ENCODE measurements around the gene SLC10A2.
A peak's percentile ranks its signal among the peaks of the same experiment; 100 is the strongest.
"Not testable (repeated sequence)": the region's sequence is repeated elsewhere in the genome, so short reads cannot be mapped to it uniquely, and the experiment has no call there.

The SLC10A2 gene, protein sequence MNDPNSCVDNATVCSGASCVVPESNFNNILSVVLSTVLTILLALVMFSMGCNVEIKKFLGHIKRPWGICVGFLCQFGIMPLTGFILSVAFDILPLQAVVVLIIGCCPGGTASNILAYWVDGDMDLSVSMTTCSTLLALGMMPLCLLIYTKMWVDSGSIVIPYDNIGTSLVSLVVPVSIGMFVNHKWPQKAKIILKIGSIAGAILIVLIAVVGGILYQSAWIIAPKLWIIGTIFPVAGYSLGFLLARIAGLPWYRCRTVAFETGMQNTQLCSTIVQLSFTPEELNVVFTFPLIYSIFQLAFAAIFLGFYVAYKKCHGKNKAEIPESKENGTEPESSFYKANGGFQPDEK

DNA sequence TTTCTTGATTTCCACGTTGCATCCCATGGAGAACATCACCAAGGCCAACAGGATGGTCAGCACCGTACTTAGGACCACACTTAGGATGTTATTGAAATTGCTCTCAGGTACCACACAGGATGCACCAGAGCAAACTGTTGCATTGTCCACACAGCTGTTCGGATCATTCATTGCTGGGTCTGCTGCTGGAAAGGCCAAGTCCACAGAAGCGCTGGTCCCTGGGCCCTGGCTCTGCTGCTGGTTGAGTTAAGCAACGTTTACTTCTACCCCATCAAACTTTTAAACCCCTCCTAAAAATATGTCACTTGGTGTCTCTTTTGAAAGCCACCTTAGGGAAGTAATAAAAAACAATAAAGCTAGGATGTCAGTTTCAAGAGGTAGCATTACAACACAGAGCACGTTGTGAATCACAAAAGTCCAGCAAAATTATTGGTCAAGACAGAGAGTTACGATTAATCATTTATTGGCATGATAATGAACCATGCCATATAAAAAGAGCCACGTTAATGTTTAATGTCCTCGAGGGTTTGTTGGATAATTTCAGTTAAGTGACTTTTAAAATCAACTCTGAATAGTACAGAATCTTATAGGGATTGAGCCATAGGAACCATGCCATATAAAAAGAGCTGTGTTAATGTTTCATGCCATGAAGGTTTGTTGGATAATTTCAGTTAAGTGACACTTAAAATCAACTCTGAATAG, at the start of gene SLC10A2:
Gene SLC10A2 (minus strand): TSS at position 339 of the 702 bp plus-strand sequence. CDS start 168 bp downstream, at position 171.
- DNase-seq (ENCODE audit: low read depth, low spot score) = no peak

DNA sequence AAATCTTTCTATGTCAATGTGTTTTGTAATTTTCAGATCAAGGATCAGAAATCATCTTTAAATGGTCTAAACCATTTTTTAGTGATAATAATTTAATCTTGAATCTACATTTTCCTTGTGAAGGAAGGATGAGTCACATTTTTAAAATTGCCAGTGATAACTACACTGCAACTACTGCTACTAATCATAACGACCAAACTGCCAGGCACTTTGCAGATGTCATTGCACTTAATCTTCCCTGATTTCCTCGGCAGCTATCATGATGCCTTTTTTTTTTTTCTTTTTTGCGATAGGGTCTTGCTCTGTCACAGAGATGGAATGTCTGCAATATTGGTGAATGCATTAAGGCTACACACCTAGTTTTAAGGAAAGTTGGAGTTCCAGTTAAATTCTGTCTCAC, 41.4 kb upstream of the SLC10A2 start:
- DNase-seq (ENCODE audit: low read depth, low spot score) = no peak

DNA sequence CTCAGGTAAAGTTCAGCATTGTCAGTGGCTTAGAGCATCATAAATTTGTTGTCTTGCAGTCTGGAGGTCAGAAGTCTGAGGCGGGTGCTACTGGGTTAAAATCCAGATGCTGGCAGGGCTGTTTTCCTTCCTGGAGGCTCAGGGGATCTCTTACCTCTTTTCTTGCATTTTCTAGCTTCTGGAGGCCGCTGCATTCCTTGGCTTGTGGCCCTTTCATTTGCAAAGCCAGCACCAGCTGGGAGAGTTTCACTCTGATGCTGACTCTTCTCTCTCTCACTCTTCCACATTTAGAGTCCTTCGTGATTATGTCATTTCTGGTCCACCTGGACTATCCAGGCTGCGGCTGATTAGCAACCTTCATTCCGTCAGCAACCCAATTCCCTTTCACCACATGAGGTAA, 38.1 kb upstream of the SLC10A2 start:
- DNase-seq (ENCODE audit: low read depth, low spot score) = peak; percentile 73

DNA sequence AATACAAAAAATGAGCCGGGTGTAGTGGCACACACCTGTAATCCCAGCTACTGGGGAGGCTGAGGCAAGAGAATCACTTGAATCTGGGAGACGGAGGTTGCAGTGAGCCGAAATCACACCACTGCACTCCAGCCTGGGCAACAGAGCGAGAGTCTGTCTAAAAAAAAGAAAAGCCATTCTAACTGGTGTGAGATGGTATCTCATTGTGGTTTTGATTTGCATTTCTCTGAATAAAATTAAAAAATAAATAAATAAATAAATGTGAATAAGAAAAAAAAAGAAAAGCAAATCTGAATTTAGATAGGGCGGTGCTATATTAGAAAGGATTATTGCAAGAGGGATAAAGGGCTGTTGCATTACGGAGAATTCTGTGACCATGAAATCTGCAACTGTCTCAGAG, 37.2 kb upstream of the SLC10A2 start:
- not testable (repeated sequence) for DNase-seq (ENCODE audit: low read depth, low spot score)

DNA sequence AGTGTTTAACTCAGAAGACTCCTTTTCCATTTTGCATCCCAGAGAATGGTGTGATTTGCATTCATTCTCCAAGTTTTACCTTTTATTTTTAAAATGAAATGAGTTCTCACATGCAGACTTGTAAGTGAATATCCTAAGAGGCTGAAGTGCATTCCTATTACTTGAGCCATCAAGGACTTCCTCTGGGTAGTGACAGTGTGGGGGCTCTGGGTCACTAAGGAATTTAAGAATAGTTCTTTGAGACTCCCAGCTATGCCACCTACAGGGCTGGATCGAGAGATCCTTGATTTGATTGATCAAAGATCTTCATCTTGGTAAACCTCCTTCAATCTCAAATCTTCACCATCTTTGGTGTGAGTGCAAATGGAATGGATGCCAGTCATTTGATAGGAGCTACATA, 36.3 kb upstream of the SLC10A2 start:
- peak; percentile 33 for DNase-seq (ENCODE audit: low read depth, low spot score)

DNA sequence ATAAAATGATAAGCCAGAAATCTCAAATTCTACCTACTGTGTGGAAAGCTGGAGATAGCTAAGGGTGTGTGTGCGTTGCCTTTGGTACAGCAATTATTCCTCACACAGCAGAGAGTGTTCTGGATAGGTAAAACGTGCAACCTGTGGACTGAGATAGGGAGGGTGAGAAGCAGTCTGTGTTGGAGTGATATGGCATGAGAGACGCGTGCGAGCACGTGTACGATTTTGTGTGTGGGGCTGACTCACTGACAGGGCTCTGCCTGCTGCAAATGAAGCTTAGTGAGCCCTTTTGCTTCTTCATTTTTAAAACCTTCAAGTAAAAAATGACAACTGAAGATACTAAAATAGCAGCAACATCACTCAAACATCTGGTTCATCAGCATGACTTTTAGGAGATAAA, 35.7 kb upstream of the SLC10A2 start:
- DNase-seq (ENCODE audit: low read depth, low spot score) = no peak

DNA sequence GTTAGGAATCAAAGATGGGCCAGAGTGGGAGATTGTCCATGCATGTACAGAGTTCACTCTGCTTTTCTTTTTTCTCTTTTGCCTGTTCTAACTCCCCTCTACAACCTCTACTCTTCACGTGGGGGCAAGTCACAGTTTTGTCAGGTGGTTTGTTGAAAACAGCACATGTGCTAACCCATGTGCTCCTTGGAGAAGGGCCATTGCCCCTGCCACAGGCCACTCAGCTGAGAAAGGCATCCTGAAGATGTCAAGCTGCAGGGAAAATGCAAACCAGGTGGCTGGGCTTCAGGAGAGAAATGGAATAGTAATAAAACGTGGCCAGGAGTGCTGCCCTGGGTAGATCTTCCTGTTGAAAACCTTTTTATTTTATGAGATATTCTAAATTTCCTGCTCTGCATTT, 35.3 kb upstream of the SLC10A2 start:
- DNase-seq (ENCODE audit: low read depth, low spot score) = no peak

DNA sequence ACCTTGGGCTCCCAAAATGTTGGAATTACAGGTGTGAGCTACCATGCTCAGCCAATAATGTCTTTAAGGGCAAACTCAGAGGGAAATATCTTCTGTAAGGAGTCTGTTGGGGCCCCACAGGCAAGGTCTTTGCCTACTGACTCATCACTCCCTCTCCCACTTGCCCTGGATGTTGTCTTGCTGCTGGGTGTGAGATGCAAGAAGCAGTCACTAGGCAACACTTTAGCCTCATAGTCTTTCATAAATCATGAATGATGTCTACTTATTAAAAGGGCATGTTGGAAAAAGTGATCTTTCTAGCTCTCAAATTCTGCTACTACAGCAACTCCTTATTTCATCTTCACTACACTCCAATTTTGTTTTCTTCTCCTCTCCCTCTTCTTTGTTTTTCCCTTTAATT, 34.6 kb upstream of the SLC10A2 start:
- no peak for DNase-seq (ENCODE audit: low read depth, low spot score)

DNA sequence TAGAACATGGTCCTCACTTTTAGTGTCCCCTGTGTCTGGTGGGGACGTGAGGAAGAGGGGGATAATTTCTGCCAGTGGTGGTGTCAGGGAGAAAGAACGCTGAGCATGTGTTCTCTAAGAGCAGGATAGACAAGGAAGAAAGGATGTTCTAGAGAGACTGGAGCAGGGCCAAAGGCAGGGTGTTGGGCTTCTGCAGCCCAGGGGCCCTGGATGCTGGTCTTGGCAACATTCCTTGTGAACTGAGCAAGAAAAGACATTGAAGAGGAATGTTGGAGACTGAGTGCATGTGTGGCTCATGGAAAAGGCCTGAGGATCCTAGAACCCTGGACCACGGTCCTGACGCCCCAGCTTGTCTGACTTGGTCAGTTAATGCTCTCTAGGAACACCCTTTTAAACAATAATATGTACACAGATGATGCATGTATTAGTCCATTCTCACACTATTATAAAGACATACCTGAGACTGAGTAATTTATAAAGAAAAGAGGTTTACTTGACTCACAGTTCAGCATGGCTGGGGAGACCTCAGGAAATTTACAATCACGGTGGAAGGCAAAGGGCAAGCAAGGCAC, 33.6 kb upstream of the SLC10A2 start:
- DNase-seq (ENCODE audit: low read depth, low spot score) = no peak

DNA sequence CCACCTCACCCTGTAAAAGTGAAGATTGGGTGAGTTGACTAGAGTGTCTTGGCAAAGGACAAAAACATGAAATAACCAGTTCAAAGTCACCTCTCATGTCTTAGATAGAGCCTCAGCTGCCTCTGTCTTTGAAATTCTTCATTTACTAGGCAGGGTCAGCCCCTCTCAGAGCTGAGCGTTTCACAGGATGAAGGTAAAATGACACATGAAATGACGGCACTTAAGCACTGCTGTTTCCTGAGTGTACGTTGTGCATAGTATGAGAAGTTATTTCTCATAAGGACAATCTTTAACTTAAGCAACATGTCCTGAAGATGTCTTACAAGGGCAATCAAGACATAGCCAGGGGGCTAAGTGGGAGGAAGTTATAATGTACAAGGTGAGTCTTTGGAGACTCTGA, 32.3 kb upstream of the SLC10A2 start:
- no peak for DNase-seq (ENCODE audit: low read depth, low spot score)

DNA sequence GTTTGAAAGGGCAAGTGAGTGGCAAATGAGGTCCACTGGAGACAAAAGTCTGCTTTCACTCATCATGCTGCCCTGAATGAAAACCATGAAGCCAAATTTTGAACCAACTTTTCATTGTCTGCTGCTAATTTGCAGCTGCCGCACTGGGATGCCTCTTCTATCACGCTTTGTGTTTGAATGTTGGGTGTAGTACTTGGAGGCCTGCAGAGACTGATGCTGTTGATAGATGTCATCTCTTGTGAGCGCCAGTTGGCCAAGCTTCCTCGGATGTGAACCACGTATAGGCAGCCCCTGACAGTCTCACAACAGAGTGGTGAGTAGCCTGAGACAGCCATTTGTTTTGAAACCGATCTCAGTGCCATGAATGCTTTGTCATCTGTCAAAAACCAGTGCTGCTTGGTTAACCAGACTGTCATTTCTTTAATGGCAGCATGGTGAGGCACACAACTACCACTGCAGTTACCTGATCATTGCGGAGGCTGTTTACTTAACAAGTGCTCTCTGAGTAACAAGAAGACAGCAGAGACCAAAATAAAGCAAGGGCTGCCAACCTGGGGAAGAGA, 31.2 kb upstream of the SLC10A2 start:
- no peak for DNase-seq (ENCODE audit: low read depth, low spot score)

DNA sequence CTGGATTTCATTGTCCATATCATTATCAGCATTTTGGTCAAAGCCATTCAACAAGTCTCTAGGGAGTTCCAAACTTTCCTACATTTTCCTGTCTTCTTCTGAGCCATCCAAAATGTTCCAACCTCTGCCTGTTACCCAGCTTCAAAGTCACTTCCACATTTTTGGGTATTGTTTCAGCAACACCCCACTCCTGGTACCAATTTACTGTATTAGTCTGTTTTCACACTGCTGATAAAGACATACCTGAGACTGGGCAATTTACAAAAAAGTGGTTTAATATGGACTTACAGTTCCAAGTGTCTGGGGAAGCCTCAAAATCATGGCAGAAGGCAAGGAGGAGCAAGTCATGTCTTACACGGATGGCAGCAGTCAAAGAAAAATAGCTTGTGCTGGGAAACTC, 27.4 kb upstream of the SLC10A2 start:
- not testable (repeated sequence) for DNase-seq (ENCODE audit: low read depth, low spot score)

DNA sequence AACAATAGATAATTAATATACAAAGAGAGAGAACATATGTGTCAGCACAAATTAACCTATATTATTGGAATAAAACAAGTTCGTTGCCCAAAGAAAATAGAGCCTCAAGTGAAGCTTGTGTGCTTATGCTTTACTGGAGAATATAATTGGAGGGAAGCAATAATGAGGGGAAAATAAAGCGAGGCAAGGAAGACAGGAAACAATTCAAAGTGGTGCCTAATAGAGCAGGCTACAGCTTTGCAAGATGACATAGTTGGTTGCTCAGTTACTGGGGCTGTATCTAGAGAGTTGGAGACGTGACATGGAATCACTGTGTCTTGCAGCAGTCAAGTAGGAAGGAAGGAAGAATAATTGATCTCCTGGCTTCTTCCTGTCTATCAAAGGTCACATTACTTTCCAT, 21.1 kb upstream of the SLC10A2 start:
- DNase-seq (ENCODE audit: low read depth, low spot score) = no peak

DNA sequence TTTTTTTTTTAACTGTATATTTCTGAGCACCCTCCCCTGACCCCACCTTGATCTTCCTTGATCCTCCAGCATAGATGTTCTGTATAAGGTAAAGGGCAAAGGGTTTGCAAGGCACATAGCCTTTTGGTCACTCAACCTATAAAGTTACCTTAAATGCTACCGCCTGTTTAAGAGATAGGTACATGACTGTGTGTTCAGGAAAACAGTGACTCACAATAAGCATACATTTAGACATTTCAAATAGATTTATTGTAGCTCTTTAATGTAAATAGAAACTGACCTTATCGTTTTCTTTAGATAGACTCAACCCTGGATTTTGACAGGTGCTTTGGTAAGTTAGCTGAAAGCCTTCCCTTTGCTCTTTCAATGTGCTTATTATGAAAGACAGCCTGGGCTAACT, 15.2 kb upstream of the SLC10A2 start:
- no peak for DNase-seq (ENCODE audit: low read depth, low spot score)

DNA sequence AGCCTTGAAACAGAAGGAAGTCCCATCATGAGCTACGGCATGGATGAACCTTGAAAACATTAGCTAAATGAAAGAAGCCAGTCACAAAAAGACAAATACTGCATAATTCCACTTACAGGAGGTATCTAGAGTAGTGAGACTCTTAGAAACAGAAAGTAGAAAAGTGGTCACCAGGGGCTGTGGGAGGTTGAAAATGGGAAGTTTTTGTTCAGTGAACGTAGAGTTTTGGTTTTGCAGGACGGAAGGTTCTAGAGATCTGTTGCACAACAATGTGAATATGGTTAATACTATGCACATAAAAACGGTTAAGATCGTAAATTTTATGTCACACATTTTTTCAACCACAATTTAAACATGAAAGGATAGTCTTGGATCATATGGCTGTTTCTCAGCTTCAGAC, 11.9 kb upstream of the SLC10A2 start:
- no peak for DNase-seq (ENCODE audit: low read depth, low spot score)

DNA sequence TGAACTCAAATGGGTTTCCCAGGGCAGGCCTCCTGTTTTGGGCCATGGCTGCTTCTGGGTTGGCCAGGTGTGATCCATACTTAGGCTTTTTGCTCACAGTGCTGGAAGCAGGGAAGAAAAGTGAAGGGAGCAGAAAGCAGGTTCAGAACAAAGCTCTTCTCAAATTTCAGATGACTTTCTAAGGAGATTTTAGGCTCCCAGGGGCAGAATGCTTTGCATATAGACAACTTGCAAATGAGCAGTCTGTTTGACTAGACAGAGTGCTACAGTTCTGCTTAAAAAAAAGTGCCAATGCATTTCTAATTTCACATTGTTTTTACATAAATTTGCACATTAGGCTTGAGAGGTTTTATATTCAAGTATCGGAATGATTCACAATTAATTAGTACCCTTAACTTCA, 2.6 kb upstream of the SLC10A2 start:
- no peak for DNase-seq (ENCODE audit: low read depth, low spot score)

DNA sequence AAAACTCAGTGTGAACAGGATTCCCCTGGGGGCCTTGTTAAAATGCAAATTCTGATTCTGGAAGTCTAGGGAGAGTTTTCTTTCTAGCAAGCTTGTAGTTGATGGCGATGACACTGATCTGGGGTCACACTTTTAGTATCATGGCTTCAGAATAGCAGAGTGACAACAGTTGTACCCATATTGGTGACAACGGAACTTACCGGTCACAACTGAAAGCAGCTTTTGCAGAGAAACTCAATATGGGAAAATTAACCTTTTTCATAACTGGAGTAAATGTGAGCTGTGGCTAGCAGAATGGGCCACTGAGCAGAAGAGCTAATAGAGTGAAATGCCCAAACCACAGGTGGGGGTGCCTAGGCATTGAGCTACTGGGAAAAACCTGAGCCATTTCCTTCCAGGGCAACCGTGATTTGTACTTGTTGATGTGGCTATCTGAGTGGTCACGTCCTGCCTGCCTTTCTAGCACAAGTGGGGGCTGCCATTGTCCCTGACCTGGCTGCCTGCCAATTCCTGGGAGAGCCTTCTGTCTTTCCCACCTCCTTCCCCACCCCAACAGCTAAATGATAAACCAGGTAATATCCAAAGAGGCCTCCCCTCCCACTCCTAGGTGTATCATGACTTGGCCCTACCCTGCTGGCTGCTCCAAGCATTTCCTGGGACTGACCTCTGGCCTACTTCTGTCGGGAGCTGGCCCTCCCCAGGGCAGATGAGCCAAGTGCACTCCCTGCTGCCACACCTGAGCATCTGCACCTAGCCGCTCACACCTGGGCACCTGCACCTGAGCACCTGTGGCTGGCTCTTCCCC, 1.7 kb upstream of the SLC10A2 start:
- DNase-seq (ENCODE audit: low read depth, low spot score) = peak; percentile 28

DNA sequence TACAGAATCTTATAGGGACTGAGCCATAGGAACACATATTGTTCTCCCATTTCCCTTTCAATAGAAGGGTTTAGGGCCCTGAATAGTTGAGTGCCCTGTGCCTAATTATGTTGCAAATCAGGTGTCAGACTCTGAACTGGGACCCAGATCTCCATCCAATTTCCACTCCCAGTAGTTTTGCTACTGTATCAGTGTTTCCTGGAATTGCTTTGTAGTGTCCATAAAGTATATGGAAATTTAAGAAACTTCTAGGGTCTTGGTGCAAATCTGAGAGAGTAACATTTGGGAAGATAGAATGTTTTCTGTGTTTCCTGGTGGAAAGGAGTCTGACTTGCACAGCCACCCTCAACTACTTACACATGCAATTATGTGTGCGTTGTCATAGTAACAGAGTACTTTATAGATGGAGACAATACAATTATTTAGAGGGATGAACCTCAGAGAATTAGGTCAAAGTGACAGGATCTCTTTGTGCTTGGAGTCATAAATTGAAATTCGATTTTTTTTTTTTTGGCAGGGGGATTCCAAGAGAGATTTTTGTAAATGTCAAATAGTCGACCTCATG, 646 bp upstream of the SLC10A2 start:
- DNase-seq (ENCODE audit: low read depth, low spot score) = no peak

DNA sequence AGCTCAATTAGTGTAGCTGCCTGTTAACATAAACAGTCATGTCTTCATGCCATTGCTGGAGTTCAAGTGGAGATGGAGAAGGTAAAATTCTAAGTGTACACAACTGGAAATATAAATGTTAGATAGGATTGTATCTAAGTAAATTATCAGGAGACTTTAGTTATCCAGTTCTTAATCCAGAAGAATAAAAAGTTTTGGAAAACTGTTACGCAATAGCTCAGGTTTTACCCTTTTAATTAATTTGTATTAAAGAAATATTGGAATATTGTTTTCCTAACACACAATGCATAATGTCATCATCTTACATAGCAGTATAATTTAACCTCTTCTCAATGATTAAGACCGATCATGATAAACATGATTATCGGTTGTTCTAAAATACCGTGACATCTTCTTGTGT, 2.8 kb downstream of the SLC10A2 start:
- no peak for DNase-seq (ENCODE audit: low read depth, low spot score)

DNA sequence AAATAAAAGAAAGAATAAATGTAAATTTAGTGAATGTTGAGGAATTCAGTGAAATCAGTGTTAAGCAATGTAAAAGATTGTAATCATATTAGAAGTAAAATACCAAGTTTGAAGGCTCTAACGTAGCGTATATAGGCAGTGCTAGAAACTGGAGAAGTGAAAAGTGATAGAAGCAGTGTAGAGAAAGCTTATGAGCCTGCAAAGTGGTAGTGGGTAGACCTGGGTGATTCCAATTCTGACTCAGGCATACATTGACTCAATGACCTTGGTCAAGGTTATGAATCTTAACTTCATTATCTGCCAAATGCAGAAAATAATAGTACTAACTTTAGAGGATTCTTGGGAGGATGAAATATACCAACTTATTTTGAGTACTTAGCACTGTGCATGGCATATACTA, 4.1 kb downstream of the SLC10A2 start:
- no peak for DNase-seq (ENCODE audit: low read depth, low spot score)

DNA sequence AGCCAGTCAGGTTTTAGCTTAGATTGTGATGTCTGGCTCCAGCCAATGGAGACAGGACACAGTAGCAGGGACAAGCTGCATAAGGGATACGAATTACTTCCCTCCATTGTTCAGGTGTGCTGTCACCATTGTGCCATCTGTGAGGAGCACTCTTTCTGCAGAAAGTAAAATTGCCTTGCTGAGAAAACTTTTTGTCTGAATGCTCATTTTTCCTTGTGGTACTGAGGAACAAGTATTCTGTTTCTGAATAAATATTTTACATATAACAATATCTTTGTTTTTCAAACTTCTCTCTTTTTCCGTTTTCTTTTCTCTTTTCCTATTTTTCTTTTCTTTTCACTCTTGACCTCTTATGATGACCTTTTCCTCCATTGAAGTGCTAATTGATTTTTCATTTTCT, 10.2 kb downstream of the SLC10A2 start:
- DNase-seq (ENCODE audit: low read depth, low spot score) = no peak

DNA sequence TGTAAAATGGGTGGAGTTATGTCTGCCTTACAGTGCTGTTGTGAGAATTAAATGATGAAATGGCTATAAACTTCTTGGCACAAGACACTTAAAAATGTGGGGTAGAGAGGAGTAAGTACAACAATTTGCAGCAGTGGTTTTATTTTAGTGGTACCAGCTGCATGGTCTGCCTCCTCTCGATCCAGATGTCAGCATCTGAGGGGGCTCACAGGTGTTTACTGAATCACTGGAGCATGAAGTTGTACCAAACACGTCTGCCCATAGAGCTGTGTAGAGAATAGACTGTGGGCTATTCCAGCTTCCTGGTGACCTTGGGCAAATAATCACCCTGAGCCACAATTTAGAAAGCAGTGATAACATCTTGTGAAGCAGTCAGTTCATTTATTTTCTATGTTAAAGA, 11.1 kb downstream of the SLC10A2 start:
- DNase-seq (ENCODE audit: low read depth, low spot score) = no peak
